HCT116 (cell line): Measurements from ENCODE around the gene H2AZ1.

ENCODE experiments used
- CTCF ChIP-seq, 3 experiments: fragments of 200-600 bp in 1 of 3; sonication (generic) in 1 of 3; IDR thresholded peaks in 2 of 3; conservative IDR thresholded peaks in 1 of 3; 2 replicates each; pipeline ENCODE4 v1.5.1; 2012 to 2017; ENCODE audit warnings: low read depth in 2 of 3, low read length in 2 of 3, antibody characterized with exemption in 1 of 3, borderline replicate concordance in 1 of 3, control low read depth in 1 of 3, mild to moderate bottlenecking in 1 of 3, mixed read lengths in 1 of 3, mixed run types in 1 of 3, moderate library complexity in 1 of 3; ENCODE audit not compliant: insufficient read depth in 1 of 3
- JUND ChIP-seq: IDR thresholded peaks from 2 replicates; pipeline ENCODE4 v1.6.1; 2012

GRCh38 chr4:99950913-99951254 is 809 bp upstream of the H2AZ1 start:
- no peak for TF ChIP-seq CTCF (IDR thresholded peaks at IDR 0.05 in 2 of 3, conservative IDR thresholded peaks at IDR 0.05 in 1 of 3; ENCODE audit: borderline replicate concordance in 1 of 3, insufficient read depth in 1 of 3, low read depth in 2 of 3, low read length in 2 of 3)
- no peak for TF ChIP-seq JUND
